GM19455 (cell line): Measurements from ENCODE around the gene BEST4.
A peak's percentile ranks its signal among the peaks of the same experiment; 100 is the strongest.
"Not testable (repeated sequence)": the region's sequence is repeated elsewhere in the genome, so short reads cannot be mapped to it uniquely, and the experiment has no call there.

ENCODE experiments used
- ATAC-seq: cut with Tn5 transposase; IDR thresholded peaks from one replicate; pipeline ENCODE4 v1.9.1; 2021; ENCODE audit not compliant: unreplicated experiment

Gene BEST4

DNA sequence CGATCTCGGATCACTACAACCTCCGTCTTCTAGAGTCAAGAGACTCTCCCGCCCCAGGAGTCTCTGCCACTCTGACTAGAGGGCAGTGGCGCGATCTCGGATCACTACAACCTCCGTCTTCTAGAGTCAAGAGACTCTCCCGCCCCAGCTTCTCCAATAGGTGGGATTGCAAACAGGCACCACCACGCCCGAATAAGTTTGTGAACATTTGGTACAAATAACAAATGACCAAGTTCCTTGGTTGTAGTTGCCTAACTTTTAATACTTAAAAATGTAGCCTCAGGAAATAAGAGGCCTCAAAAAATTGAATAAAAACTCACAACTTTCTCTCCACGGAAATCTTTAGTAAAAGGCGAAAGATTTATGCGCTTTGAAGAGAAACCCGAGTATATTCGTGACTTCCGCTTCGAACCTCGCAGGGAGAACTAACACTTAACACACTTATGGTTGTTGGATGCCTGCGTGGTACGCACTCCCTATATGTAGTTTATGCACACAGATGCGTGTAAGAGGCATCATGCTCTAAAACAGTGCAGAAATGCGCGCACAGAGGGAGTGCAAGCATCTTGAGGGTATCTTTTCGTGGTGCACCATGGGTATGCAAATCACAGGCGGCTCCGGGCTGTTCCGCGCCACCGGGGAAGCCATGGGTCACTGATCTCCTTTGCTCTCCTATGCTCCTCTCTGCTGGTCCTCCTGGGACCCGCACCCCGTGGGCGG lies 31.8 kb upstream of the BEST4 start:
- ATAC-seq, result peak; percentile 74

DNA sequence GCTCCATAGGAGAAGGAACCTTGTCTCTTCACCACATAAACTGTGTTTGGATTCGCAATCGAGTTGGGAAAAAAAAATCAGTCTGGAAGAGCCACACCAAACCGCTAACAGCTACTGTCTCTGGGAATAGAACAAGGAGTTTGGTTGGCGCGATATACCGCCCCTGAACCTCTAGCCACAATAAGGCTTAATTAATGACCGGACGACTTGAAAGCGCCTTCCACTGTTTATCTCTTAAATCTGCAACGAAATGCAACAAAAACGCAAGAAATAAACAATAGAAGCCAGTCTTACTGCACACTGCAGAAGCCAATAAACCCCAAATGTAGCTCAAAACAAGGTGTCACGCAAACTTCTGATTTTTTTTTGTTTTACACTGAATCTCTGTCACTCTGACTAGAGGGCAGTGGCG lies 31.2 kb upstream of the BEST4 start:
- ATAC-seq, result no peak

DNA sequence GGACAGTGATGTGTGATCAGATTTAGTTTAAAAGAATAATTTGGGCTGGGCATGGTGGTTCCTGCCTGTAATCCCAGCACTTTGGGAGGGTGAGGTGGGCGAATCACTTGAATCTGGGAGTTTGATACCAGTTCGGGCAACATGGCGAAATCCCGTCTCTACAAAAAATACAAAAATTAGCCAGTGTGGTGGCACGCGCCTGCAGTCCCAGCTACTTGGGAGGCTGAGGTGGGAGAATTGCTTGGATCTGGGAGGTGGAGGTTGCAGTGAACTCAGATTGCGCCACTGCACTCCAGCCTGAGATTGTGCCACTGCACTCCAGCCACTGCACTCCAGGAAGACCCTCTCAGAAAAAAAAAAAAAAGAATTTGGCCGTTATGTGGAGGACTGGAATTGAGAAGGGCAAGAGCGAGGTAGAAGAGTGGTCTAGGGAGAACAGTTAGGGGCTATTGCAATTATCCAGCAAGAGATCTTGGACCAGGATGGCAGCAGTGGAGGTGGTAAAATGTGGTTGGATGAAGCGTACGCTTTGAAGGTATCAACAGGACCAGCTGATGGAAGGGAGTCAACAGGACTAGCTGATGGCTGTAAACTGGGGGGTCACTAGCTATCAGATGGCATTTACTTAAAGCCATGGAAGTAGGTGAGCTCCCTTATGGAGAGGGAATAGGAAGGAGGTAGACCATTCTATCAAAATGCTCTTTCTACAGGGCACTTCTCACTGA lies 30.0 kb upstream of the BEST4 start:
- no peak for ATAC-seq

DNA sequence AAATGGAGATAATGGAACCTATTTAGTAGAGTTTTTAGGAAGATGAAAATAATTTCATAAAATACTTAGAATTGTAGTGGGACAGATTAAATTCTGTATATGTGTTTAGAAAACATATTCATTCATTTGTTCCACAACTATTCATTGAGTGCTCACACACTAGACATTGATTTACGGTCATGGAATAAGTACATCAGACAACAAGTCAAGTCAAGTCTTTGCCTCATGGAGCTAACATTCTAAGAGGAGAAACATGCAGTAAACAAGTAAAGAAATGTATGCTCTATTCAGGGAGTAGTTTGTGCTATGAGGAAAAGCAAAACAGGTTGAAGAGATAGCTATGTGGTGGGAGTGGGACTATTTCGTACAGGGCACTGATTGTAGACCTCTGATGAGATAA lies 29.3 kb upstream of the BEST4 start:
- ATAC-seq, result no peak

DNA sequence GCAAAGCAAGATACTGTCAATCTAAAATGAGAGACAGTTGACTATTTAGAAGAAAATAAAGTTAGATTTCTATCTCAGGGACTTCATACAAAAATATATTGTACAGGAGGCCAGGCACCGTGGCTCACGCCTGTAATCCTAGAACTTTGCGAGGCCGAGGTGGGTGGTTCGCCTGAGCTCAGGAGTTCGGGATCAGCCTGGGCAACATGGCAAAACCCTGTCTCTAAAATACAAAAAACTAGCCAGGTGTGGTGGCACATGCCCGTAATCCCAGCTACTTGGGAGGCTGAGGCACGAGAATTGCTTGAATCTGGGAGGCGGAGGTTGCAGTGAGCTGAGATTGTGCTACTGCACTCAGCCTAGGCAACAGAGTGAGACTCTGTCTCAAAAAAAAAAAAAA lies 28.0 kb upstream of the BEST4 start:
- ATAC-seq, result not testable (repeated sequence)

DNA sequence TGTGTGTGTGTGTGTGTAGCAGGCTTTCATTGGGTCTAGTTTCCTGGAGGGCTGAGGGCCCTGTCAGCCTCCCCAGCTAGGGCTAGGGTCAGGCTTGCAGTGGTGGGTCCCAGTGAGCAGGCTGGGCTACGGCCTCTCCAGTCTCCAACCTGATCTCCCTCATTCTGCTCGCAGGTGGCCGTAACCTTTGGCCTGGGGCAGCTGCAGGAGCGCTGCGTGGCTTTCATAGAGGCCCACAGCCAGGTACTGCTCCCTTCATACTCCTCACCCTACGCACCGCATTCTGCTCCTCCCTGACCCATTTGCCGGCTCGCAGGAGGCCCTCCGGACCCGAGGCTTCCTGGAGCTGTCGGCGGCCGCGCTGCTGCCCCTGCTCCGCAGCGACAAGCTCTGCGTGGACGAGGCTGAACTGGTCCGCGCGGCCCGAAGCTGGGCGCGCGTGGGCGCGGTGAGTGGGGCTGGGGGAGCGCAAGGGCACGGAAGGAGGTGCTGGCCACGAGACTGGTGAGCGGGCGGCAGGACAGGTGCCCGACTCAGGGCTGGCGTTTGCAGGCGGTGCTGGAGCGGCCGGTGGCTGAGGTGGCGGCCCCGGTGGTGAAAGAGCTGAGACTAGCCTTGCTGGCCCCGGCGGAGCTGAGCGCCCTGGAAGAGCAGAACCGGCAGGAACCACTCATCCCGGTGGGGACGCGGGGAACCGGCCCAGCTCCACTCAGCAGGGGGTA lies 25.0 kb upstream of the BEST4 start:
- ATAC-seq, result no peak

DNA sequence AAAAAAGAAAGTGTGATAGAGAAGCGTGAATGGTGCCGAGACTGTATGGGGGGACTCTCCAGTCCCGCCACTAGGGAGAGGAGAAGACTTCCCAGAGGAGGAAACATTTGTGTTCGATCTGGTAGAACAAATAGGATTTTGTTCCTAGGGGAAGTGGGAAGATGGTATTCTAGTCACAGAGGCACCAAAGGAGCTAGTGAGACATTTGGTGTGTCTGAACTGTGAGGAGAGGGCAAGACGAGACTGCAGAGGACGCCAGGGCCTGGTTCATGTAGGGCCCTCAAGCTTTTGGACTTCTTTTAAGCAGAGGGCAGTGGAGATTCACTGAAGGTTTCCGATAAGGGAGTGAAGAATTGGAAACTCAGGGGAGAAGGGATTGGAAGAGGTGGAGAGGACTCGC lies 23.3 kb upstream of the BEST4 start:
- no peak for ATAC-seq

DNA sequence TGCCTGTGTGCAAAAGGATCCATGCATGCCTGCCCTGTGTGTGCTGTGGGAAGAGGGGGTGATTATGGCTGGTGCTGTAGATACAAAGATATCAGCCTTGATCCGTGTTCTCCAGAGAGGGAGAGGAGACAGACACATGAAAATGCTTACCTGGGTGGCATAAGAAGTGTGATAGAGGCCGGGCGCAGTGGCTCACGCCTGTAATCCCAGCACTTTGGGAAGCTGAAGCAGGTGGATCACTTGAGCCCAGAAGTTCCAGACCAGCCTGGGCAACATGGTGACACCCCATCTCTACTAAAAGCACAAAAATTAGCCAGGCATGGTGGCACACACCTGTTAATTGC lies 22.8 kb upstream of the BEST4 start:
- ATAC-seq, result not testable (repeated sequence)

DNA sequence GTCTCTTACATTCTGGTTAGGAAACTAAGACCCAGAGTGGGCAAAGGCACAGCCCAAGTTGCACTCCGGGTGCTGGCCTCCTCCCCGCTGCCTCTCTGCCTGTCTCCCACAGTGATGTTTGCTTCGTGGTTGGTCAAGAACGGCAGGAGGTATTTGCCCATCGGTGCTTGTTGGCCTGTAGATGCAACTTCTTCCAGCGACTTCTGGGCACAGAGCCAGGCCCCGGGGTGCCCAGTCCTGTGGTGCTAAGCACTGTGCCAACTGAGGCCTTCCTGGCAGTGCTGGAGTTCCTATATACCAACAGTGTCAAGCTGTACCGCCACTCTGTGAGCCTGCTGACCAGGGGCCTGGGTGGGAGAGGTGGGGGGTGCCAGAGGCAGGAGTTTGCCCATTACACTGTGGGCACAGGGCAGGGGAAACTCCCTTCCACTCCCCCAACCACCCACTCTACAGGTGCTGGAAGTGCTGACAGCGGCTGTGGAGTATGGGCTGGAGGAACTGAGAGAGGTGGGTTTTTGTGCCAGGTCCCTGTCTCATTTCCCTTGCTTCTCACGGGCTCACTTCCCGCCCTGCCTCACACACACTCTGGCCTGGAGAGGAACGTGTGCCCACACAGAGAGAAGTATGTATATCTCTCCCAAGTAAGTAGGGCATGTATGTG lies 22.3 kb upstream of the BEST4 start:
- ATAC-seq, result no peak

DNA sequence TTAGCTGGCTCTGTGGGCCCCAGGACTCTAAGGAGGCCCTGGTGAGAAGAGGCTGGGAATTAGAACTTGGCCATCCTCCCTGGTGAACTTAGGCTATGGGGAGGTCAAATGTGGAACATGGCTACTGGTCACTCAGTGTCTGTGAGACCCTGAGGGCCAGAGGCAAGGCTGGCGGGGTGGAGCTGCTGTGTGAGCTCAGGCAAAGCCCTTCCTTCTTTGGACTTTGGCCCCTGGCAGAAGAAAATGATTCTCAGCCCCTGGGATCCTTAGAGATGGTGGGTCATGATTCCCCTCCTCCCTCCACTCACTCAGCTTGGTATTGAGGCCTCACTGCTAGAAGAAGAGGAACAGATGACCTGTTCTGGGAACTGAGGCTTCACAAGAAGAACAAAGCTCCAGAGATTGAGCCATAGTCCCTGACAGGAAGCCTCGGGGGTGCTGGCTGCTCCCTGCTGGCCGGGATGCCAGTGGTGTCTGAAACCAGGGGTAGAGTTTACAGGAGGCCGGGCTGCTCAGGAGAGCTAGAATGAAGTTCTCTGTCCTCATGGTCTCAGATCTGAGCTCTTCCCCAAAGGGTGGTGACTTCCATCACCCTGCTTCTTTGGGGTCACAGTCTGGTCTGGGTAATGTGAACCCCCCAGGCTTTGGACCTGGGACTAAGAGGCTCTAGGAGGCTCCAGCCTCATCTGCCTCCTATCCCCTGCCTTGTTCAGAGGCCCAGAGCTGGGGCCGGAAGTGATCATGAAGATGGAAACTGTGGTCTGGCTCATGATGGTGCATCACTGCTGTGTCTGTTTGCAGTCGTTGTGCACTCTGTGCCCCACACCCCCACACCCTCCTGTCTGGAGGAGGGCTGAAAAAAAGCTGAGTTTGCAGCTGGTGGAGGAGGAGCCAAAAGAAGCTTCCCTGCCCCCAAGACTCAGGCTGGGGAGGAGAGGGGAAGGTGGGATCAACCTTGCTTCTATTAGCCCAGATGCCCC lies 21.3 kb upstream of the BEST4 start:
- ATAC-seq, result peak; percentile 48

DNA sequence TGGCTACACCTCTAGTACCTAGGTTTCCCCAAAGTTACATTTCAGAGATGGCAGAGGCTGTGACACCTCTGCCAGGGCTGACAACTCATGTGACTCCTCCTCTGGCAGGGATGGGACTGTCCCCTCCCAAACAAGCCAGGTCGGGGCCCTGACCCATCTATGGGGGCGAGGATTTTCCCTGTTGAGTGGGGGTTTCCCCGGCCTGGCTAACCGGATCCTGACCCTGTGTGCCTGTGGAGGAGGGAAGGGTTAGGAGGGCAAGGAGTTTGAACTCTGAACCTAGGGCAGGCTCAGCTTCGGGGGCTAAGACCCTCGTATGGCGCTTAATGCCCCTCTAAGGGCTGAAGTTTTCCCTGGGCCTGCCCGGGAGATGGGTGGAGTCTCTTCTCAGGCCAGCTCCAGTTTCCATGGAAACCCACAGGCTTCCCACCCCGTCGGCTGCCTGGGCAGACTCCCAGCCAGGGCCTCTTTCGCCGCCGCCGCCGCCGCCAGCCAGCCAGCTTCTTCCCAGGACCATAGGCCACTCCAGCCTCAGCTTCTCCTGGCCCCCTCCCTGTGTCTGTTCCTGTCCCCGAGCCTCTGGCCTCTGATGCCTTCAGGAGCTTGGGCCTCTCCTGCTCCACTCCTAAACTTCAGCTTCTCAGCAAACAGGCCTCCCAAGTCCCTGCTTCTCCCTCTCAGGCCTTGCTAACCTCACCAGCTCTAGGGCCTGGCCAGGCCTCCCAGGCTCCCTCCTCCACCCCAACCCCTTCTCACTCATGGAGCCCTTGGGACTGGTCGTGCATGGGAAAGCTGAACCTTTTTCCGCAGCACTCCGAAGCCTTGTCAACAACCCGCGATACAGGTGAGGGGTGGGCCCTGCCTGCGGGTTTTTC lies 20.3 kb upstream of the BEST4 start, which contains the start of gene BTBD19:
TSS of gene BTBD19 (plus strand) at position 461 of the 875 bp plus-strand sequence. CDS start at position 759, 298 bp downstream.
- ATAC-seq, result no peak

DNA sequence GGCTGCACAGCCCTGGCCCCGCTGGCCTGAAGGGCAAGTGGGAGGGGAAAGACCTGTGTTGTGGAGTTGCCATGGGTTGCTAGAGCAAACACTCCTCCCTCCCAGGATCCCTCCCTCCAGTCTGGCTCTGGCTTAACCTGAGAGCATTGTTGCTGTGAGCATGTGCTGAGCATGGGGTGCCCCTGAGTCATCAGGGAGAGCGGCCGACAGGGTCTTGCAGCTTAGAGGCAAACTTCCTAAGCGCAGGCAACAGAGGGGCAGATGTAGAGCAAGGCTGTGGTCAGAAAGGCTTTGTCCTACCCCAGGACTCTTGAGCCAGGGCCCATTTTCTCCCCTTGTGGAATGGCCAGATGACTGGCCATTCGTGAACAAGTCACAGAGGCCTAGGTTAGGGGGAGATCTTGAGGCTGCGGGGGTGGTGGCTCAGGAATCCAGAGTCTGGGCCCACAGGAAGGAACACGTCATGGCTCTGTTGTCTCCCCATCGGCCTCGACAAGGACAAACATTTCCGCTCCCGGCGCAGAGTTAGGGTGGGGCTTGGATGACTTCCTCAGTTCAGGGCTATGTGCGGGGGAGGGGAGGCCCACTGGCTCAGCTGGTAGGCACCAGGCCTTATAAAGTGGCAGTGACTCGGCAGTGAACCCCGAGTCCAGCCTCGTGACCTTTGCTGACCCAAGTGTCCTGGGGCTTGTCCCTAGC lies 19.5 kb upstream of the BEST4 start:
- no peak for ATAC-seq

DNA sequence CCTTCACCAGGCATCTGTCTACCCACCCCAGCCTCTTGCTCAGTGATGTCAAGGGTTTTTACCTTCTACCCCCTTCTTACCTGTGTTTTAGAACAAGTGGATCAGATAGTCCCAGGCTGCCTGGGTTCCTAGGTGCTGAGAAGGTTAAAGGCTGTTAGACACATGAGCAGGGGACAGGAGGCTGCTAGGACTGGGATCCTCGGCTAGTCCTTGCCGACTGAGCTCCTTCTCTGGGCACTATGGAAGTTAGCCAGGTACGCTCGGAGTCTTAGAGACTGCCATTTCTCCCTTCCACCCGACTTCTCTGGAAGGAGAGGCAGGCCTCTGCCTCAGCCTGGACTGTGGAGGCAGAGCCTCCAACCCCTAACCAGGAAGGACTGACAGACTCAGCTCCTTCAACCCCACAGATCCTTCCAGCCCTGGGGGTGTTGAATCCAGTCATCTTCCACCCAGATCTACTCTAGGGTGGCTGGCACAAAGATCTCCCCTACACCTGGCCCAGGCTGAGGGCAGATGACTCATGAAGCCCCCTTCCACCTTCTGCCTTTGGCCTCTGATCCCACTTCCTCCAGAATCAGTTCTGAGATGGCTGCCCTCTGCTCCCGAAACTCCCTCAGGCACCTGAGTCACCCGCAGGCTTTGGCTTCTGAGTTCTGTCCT lies 18.9 kb upstream of the BEST4 start, which contains the start of gene DYNLT4:
TSS of gene DYNLT4 (minus strand) at position 648 of the 660 bp plus-strand sequence. CDS start 683 bp downstream, outside the sequence.
- no peak for ATAC-seq

DNA sequence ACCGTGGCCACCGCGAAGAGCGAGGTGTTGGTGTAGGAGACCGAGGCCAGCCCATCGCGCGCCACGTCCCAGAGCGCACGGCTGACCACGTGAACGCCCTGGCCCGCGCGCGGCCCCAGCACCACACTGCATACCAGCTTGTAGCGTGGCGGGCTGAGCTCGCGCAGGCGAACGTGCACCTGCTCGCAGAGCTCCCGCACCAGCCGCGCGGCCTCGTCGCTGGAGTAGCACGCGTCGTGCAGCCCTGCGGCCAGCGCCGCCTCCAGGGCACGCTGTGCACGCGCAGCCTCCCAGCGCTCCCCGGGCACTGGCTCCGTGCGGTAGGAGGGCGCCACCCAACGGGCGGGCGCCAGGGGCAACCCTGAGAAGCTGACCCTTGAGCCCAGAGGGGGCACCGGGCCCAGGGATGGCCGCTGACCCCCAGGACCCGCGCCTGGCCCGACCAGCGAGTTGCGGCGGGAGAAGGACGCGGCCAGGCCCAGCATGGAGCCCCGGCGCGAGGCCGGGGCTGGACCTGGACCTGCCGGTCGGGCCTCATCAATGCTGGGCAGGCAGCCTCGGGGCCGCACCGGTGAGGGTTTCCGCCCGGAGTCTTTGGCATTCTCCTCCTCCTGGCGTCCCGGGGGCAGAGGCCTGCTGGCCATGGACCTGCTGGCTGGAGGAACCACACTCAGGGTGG lies 18.2 kb upstream of the BEST4 start:
- ATAC-seq, result no peak

DNA sequence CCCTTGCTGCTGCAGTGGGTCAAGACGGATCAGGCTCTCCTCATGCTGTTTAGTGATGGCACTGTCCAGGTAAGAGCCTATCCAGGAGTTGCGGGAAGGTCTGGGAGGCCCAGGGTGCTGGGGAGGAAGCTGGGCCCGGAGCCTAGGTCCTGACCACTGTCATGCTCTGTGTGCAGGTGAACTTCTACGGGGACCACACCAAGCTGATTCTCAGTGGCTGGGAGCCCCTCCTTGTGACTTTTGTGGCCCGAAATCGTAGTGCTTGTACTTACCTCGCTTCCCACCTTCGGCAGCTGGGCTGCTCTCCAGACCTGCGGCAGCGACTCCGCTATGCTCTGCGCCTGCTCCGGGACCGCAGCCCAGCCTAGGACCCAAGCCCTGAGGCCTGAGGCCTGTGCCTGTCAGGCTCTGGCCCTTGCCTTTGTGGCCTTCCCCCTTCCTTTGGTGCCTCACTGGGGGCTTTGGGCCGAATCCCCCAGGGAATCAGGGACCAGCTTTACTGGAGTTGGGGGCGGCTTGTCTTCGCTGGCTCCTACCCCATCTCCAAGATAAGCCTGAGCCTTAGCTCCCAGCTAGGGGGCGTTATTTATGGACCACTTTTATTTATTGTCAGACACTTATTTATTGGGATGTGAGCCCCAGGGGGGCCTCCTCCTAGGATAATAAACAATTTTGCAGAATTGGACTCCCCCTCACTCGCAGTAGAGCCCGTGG lies 17.5 kb upstream of the BEST4 start:
- no peak for ATAC-seq

DNA sequence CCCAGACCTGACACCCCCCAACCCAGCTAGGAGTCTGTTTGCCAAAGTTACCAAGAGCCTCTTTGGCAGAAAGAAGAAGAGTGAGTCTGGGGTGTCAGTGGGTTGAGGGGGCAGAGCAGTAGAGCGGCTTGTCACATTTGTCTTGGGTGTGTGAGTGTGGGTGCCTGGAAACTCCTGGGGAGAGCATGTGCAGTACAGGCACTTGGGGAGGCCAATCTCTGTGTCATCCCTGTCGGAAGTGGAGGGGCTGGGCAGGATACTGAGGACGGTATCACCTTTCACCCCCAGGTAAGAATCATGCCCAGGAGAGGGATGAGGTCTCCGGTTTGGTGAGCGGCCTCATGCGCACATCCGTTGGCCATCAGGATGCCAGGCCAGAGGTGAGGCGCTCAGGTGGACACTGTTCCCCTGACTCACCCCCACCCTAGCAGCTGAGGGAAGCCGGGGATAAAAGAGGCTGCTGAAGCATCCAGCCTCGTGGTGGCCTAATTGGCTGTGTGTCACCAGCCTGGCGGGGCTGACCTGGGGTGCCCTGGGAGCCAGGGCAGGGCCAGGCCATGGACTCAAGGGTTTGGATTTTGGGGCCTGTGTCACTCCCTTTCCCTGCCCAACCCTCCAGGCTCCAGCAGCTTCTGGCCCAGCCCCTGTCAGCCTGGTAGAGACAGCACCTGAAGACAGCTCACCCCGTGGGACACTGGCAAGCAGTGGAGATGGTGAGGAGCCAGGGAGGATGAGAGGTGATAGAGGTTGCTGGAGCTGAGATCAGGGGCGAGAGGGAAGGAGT lies 15.5 kb upstream of the BEST4 start:
- ATAC-seq, result no peak
